Measurements from ENCODE around the gene CYP4F8.

DNA sequence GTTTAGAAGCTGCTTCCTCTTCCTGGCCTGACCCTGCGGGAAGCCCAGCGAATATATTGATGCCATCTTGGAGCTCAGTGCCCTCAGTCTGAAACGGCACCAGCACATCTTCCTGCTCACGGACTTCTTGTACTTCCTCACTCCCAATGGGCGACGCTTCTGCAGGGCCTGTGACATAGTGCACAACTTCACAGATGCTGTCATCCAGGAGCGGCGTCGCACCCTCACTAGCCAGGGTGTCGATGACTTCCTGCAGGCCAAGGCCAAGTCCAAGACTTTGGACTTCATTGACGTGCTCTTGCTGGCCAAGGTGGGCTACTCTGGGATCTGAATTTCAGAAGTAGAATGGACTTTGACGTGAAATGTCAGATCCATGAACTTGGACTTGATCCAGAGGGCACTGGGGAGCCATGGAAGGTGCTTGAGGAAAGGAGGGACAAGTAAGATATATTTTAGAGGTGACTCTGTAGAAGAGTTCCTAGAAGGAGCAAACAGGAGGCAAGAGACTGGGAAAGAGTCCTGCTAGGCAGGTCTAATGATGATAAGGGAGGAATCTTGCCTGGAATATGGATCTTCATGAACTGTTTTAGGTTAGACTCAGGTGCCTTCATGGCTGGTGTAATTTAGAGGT, 38.4 kb upstream of the CYP4F8 start:
- TF ChIP-seq, protein P1, sequence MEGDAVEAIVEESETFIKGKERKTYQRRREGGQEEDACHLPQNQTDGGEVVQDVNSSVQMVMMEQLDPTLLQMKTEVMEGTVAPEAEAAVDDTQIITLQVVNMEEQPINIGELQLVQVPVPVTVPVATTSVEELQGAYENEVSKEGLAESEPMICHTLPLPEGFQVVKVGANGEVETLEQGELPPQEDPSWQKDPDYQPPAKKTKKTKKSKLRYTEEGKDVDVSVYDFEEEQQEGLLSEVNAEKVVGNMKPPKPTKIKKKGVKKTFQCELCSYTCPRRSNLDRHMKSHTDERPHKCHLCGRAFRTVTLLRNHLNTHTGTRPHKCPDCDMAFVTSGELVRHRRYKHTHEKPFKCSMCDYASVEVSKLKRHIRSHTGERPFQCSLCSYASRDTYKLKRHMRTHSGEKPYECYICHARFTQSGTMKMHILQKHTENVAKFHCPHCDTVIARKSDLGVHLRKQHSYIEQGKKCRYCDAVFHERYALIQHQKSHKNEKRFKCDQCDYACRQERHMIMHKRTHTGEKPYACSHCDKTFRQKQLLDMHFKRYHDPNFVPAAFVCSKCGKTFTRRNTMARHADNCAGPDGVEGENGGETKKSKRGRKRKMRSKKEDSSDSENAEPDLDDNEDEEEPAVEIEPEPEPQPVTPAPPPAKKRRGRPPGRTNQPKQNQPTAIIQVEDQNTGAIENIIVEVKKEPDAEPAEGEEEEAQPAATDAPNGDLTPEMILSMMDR (IDR thresholded peaks at IDR 0.05): no peak
- no peak for TF ChIP-seq EZH2 (IDR thresholded peaks at IDR 0.05)
- TF ChIP-seq EZH2phosphoT487 (IDR thresholded peaks at IDR 0.05): no peak

Data from neural progenitor cell (in vitro differentiated cells).